Stimulated activated CD4-positive, alpha-beta T cell treated with anti-CD3 and anti-CD28 coated beads, TNF-alpha, amount 100 ng/mL, for 24 hours (primary cell): ENCODE data around the gene CD9.

Source experiments
- DNase-seq, 3 experiments: peaks; one replicate each; pipeline ENCODE4 v3.0.0-alpha.2; 2020; ENCODE audit warnings: low read depth in 3 of 3

CD9 gene

DNA sequence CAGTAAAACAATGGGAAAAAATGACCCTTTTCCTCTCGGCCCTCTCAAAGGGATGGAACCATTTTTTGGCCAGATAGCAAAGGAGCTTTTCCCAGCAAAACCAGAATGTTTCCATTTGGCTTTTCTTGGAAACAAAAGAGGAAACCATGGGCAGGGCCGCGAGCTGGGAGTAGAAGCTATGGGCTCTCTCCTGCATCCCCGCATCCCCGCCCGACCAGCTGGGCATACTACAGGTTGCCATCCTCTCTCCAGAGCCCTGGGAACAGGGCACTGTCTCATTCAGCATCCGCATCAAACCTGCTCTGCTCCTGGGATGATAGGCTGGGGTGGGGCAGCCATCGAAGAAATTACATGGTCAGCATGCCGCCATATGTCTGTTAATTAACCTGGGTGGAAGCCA is 20.9 kb downstream of the CD9 start:
- DNase-seq = no peak

DNA sequence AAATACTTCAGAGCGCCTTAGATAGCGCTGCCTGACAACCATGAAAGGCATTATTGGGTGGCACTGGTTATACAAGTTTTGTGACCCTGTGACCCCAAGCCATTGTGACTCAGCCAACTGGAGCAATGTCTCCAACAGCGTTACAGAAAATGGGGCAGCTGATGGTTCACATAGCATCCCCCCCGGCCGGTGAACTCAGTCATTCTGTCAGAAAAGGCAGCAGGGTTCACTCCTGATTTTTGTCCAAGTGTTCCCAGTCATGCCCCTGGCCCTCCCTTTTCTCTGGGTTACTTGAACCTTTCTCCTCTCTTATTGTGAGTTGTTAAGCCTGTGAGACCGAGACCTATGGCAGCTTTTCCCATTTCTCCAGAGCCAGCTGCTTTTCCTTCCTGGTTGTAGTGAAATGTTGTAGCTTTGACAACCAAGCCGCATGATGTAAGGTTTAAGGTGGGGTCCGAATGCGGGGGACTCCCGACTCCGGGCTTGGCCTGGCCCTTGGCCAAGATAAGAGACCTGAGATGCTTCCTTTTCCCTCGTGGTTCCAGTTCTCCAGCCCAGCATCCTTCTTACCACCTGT is 22.0 kb downstream of the CD9 start:
- no peak for DNase-seq

DNA sequence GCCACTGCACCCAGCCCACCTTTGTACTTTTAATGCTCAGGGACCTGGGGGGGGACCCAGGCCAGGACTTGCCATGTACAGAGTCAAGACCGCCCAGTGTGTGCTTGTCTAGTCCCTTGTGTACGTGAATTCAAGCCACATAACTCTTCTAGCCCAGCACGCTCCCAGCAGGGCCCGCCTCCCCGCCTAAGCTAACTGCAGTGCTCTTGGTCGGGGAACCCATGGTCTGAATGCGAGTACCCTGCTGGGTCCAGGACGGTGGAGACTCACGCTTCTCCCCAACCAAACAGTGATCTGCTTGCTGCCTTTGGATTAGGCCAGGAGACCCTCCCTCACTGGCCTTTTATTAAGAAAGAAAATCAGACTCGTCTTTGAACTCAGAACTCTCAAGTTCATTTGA is 23.3 kb downstream of the CD9 start:
- DNase-seq = no peak

DNA sequence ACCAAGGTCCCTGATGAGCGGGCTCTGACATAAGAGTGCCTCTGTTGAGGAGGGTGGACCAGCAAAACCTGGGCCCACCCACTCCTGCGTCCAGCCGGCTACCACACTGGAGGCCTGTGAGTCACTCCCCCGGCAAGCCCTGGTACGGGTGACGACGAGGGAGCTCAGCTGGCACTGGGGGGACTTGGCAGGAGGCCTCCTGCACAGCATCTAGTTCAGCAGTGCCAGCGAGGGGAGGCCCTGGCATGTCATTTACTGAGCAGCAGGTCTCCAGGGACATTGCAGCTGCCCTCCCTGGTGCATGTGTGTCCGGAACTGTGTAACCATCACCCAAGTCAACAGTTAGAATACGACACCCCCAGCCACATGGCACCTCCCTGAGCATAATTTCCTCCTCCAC is 24.4 kb downstream of the CD9 start:
- DNase-seq = no peak

DNA sequence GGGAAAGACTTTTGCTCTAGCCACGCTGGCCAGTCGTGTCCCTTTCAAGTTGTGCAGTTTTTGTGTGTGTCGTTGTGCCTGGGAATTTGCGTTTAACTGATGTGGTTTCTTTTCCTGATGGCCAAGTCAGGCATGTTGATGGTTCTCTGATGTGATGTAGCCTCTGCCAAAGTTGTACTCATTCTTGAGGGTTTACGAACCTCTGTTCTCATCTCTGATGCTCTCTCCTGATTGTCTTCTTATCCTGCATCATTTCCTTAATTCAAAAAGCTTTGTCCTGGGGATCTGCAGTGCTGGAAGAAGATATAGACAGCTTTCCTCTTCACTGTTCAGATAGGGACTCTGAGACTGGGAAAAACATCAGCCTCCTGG is 25.4 kb downstream of the CD9 start:
- no peak for DNase-seq

DNA sequence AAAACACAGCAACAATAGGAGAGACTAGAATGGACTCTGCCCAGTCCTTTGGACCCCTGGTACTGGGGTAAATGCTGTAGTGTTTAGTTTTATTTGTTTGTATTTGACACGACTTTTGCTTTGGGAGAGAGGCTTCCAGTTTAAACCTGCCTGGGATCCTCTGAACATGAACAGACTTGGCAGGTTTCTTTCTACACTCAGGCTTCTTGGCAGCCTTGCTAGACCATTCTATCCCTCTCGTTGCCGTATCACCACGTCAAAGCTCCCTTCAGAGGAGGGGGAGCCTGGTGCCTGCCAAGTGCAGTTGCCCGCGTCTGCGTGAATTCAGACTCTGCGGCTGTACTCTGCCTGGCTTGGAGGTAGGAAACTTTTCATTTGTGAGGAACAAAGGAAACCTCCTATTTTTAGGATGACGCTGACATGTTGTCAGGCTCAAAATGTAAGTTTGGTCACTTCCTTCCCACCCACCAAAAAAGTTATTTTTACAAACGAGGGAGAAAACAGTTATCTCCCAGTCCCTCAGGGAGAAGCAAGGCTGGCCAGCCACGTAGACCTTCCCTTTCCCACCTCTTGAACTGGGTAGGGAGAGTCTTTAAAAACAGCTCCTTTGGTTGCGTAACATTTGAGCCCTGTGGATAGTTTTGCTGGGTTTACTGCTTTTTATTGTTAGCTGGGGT is 25.9 kb downstream of the CD9 start:
- no peak for DNase-seq

DNA sequence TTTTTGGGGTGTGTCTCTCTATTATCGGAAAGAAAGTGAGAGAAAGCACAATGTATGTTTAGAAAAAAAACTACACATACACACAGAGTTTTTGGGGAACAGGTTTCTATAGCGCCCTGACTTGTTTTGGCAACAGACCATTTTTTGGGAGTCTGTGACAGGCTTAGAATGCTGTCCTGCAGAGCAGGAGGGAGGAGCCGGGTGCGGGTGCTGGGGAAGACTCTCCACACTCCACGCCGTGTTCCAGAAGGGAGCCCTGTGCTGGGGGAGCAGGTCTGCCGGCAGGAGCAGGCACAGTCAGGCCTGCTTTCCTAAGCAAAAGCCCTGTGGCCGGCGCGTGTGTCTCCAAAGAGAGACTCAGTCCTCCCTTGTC is 26.5 kb downstream of the CD9 start:
- DNase-seq = no peak

DNA sequence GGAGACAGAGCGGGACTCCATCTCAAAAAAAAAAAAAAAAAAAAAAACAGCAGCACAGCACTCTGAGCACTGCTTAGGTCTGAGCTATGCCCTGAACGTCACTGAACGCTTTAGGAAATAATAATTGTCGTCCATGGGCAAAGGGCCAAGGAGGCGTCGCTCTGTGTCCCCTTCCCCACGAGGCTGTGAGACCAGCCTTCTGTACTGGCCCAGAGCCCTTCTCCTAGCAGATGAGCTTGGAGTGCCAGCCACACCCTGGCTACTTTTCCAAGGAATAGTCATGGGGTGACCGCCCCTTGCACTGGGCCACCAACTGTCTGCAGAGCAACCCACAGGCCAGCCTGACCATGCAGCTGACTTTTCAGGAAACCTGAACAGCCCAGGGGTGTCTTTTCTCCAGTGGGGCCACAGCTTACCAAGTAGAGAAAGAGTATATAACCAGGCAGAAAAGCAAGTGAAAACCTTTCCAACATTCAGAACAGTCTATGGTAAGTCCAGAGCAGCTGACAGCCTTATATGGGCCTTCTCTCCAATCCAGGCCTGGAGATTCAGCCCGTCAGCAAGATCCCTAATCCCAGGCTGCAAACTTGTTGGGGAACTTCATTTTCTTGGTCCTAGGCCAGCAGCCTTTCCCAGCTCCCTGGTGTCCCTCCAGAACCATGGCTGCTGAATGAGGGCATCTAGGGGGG is 28.5 kb downstream of the CD9 start:
- no peak for DNase-seq

DNA sequence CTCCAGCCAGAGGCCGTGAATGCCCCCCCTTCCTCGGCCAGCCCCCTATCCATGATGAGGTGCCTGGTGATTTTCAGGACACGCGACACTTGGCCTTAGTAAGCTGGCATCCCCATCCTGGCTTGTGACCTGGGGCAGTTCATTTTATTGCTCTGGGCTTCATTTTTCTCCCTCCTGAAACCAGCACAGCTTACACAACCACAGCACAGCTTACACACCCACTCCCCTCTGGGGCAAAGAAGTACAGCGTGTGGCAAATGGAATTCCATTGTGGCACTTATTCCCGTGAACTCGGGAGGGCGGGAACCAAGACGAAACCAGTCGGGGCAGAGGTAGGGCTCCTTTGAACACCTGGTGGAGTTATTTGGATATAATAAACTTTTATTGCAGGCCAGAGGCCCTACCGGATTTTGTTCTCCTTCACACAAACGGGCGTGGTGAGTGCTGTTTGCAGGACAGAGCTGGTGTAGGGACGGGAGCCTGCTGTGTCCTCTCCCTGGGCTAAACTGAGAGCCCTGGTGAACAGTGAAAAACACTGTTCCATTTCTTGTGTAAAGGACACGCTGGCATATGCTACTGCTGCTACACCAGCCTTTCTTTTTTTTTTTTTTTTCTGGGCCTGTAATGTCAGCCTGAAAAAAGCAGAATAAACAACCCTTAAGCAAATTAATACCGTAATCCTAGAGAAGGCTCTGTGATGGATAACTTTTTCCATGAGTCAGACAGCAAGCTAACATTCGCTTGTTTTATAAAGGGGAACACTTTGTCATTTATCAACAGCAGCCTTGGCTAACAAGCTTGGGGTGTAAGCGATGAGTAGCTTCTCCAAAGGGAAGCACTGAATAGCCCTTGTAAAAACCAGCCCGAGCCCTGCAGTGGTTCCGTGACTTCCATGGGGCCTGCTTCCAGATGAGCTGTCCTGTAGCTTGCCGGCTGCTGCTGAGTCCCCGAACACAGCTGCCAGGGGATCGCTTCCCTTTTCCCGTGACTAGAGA is 29.3 kb downstream of the CD9 start:
- DNase-seq = no peak

DNA sequence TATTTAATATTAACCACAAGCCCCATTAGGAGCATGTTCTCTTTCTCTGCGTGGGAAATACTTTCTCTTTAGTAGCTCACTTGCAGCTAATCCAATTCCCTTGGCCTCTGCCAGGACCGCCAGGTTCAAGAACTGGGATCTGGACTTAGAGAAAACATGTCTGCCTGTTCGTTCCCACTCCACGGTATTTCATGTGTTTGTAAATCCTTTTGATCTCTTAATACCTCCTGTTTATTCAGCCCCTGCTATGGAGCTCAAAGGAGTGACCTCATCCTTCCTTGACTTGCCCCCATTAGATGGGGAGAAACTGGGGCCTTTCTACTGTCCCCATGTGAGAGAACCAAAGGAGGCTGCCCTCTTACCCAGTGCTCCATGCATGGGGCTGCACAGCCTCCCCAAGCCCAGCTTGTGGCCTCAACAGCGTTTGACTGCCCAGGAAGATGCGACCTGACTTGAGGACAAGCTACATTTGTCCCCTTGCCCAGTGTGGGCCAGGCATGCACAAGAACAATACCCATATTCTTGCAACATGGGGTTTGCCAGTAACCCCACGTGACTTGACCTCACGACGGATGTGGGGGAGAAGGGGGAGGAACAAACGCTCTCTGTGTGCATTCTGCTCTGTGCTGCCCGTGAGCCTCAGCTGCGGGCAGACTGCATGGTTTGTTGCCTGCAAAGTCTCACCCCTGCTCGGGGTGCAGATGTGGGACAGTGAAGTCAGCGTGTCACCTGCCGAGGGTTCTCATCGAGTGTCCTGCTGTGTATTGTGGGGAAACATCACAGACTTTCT is 30.3 kb downstream of the CD9 start:
- DNase-seq = peak; percentile 23 to 50 (median 31)

DNA sequence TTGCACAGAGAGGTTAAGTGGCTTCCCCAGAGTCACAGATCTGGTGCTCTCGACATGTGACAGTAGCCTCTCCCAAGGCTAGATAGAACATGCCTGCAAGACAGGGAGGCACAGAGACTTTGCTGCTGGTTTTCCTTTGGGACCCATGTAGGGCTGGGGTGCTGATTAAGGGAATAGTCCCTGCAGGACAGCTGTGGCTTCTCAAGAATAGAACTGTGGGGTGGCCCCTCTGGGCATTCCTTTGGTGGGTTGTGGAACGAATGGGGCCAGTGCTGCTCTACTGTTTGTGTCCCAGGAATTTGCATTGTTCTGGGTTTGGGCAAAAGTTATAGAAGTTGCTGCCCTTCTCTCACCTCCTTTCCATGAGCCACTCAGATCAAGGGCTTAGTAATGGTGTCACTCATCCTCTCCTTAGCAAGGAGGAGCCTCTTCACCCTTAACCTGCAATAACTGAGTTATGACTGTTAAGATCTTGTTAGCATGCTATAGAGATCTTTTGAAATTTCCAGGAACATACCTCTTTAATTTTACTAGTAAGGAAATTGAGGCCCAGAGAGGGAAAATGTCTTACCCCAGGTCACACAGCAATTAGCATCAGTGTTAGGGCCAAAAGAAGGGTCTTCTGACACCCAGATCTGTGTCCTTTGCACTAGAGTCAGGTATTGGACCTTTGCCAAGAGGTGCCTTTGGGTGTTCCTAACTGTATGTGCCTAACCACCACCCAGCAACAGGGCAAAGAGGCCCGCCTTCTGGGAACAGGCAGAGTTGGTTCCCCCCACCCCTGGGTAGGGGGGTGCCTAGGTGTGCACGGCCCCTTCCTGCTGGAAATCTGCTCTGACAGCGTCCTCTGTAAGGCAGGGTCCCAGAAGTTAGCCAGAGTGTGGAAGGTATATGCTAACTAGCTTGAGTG is 31.4 kb downstream of the CD9 start:
- no peak for DNase-seq

DNA sequence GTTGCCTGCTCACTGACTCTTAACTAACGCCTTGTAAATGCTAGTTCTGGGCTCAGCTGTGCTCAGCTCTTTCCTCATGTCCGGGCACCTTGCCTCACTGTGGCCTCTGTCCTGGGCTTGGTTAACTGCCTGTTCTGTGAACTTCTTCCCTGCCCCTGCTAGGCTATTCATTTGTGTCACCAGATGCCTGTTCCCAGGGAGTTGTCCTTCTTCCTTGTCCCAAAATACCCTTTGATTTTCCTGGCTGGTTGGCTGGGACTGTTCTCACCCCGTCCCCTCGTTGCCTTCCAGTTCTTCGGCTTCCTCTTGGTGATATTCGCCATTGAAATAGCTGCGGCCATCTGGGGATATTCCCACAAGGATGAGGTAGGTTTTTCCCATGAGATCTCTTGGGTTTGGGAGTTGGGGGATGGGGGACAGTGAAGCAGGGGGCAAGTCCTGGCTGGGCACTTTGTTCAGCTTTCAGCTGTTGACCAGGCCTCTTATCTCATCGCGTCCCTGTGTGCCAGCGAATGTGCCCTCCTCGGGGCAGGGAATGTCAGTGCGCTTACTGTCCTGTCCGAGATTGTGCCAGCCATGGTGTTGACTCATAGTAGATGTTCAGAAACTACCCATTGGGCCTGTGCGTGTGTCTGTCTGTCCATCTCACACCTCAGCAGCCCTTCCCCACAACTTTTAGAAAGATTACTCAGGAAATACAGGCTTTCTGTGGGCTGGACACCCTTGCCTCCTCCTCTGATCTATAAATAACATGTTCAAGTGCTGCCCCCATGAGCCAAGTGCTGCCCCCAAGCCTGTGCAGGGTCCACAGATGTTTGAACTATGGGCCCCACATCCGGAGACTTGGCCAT is 33.1 kb downstream of the CD9 start:
- DNase-seq = no peak

DNA sequence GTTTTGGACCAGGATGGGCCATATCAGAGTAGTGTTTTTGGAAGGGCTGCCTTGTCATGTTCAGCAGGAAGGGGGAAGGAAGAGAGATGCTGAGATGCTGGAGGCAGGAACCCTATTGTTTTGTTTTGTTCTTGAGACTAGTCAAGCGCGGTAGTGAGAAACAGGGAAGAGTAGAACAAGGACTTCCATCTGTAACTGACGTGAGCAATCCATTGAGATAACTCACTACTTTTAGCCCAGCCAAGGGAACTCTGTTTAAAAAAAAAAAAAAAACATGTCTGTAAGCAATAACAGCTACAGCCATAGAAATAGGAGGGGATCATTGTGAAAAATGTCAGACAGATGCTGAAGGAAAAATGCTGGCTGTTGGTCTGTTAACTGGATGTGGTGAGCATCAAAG is 34.0 kb downstream of the CD9 start:
- no peak for DNase-seq

DNA sequence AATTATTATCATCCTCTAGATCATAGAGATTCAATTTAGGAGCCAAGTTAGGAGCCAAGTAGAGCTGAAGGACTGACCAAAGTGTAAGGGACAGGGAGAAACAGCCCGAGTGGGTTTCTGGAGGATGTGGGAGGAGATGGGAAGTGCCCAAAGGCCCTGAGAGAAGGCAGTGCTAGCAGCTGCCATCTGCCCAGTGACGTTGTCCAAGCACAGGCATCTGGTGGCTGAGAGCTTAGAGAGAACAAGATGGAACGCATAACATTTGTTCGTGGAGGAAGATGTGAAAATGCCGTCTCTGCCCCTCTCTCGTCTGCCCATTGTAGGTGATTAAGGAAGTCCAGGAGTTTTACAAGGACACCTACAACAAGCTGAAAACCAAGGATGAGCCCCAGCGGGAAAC is 34.7 kb downstream of the CD9 start:
- no peak for DNase-seq

DNA sequence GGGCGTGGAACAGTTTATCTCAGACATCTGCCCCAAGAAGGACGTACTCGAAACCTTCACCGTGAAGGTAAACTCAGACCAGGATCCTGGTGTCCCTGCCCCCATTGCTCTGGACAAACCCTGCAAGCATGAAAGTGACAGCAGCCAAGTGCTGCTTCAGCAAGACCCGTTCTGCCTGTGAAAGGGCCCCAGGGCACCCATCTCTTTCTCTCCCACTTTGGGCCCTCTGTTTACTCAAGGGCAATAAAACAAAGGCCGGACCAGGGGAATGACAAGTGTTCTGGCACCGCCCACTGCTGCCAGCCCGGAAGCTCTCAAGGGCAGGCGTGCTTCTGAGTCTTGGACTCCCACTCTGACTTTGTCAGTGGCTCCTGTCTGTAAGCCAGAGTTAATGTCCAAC is 35.3 kb downstream of the CD9 start:
- no peak for DNase-seq

DNA sequence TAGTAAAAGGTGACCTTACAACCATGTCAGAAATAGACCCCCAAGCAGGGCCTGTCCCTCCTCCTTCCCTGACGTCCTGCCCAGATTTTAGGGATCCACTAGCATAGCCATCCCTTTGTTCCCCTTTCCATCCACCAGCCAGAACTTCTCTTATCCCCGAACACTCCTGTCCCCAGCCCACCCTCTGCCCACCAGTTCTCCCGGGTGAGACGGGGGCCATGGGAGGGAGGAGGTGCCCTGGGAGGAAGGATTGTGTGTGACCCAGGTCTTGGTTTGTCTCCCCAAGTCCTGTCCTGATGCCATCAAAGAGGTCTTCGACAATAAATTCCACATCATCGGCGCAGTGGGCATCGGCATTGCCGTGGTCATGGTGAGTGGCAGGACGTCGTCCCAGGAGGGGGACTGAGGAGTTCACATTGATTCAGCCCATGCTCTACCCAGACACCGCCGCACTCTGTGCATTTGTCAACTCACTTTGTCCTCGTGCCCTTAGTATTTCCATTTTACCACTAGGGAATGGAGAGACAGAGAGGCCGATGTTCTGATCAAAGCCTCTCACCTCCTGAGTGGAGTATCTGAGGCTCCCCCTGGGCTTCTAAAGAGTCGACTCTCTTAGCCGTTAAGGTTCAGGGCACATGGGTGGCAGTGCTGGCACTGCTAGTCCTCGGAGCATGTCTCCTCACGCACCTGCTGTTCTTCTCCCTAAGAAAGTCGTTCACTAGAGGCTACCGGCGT is 35.9 kb downstream of the CD9 start:
- no peak for DNase-seq

DNA sequence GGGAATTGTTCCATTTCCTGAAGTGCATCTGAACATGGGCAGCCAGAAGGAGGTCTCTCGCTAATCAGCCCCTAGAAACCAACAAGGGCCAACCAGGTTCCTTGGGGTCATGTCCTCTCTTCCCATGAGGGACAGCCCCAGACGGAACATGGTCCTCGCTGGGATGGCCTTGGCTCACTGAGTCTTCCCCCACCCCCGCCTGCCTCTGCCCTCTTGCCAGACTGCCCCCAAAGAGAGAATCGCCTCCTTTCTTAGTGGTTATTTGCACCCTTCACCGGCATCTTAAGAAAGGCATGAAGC is 36.4 kb downstream of the CD9 start:
- DNase-seq = no peak

DNA sequence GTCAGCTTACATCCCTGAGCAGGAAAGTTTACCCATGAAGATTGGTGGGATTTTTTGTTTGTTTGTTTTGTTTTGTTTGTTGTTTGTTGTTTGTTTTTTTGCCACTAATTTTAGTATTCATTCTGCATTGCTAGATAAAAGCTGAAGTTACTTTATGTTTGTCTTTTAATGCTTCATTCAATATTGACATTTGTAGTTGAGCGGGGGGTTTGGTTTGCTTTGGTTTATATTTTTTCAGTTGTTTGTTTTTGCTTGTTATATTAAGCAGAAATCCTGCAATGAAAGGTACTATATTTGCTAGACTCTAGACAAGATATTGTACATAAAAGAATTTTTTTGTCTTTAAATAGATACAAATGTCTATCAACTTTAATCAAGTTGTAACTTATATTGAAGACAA is 37.6 kb downstream of the CD9 start:
- DNase-seq = no peak

DNA sequence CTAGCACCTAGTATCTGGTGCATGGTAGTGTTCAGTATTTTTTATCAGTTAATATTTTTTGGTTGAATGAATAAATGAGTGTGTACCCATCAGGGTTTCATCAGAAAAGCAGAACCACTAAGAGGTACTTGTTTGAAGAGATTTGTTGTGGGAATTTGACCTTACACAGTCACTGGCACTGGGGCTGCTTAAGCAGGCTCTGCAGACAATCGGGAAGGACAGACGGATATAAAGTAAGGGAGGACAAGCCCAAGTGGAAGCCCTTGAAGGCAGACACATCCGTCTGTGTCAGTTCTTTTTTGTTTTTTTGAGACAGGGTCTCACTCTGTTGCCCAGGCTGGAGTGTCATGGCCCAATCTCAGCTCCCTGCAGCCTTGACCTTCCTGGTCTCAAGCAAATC is 38.7 kb downstream of the CD9 start:
- DNase-seq = no peak
